Measurements from ENCODE around the gene TCAF1.

TCAF1 gene, protein sequence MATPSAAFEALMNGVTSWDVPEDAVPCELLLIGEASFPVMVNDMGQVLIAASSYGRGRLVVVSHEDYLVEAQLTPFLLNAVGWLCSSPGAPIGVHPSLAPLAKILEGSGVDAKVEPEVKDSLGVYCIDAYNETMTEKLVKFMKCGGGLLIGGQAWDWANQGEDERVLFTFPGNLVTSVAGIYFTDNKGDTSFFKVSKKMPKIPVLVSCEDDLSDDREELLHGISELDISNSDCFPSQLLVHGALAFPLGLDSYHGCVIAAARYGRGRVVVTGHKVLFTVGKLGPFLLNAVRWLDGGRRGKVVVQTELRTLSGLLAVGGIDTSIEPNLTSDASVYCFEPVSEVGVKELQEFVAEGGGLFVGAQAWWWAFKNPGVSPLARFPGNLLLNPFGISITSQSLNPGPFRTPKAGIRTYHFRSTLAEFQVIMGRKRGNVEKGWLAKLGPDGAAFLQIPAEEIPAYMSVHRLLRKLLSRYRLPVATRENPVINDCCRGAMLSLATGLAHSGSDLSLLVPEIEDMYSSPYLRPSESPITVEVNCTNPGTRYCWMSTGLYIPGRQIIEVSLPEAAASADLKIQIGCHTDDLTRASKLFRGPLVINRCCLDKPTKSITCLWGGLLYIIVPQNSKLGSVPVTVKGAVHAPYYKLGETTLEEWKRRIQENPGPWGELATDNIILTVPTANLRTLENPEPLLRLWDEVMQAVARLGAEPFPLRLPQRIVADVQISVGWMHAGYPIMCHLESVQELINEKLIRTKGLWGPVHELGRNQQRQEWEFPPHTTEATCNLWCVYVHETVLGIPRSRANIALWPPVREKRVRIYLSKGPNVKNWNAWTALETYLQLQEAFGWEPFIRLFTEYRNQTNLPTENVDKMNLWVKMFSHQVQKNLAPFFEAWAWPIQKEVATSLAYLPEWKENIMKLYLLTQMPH

DNA sequence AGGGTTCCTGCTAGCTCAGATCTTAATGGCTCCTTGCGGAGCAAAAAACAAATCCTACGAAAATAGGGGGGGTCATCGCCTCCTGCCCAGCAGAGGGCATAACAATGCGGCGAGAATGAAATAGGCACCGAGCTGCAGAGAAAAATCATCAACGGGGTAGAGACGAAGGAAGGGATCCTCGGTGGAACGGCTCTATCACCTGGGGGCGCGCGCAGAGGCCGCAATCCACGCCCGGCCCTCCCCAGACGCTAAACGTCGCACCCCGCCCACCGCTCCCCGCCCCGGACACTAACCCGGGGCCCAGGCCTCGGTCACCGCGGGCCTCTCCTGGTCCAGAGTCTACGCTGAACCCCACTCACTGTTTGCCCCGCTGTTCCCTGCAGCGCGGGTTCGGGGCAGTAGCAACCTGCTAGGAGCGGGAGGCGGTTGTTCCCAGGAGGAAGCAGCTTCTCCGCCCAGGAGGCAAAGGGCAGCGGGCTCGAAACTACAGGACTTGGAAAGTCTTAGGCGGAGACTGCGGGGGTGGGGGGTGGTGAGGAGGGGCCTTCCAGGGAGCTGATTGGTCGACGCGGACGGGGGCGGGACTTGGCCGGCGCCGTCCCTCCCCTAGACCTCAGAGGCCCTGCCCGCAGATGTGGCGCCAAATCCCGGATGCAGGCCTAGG, at the start of gene TCAF1:
TCAF1 (minus strand) TSS at position 509 of the 664 bp plus-strand sequence. CDS start 25,568 bp downstream, outside the sequence.
- DNase-seq: peak; percentile 95

DNA sequence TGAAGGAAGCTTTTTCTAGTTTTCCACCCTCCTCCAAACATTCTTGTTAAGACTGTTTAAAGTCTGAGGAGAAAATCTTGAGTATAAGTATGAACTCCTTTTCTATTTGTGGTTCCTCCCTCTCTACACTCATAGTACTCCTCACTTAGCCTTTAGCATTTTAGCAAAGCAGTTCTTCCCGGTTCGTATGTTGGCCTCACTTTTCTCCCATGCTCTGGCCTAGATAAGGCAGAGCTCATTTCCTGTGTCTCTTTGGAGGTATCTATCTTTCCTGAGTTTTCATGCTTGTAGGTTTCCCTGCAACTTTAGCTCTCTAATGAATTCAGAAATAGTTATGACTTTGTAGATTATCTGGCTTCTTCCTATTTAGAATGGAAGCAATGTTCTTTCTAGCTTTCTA, 46.8 kb upstream of the TCAF1 start:
- no peak for DNase-seq

DNA sequence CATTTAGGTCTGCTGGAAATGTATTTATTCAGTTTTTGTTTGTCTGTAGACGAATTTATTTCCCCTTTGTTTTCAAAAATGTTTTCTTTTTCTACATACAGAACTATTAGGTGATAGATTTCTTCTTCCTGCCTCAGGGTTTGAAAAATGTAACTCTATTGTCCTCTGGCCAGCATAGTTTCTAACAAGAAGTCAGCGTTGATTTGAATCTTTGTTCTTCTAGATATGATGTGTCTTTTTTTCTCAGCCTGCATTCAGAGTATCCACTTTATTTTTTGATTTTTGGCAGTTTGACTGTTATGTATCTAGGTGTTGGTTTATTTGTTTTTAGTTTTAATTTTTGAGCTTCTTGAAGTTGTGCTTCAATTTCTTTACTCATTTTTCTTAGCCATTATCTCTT, 45.1 kb upstream of the TCAF1 start:
- DNase-seq: no peak

DNA sequence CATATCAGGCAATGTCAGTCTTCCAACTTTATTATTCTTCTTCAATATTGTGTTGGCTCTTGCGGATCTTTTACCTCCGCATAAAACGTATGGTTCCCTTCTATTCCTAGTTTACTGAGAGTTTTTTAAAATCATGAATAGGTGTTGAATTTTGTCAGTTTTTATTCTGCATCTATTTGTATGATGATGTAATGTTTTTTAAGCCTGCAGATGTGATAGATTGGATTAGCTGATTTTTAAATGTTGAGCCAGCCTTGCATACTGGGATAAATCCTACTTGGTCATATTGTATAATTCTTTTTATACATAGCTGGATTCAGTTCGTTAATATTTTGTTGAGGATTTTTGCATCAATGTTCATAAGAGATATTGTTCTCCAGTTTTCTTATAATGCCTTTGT, 43.4 kb upstream of the TCAF1 start:
- no peak for DNase-seq

DNA sequence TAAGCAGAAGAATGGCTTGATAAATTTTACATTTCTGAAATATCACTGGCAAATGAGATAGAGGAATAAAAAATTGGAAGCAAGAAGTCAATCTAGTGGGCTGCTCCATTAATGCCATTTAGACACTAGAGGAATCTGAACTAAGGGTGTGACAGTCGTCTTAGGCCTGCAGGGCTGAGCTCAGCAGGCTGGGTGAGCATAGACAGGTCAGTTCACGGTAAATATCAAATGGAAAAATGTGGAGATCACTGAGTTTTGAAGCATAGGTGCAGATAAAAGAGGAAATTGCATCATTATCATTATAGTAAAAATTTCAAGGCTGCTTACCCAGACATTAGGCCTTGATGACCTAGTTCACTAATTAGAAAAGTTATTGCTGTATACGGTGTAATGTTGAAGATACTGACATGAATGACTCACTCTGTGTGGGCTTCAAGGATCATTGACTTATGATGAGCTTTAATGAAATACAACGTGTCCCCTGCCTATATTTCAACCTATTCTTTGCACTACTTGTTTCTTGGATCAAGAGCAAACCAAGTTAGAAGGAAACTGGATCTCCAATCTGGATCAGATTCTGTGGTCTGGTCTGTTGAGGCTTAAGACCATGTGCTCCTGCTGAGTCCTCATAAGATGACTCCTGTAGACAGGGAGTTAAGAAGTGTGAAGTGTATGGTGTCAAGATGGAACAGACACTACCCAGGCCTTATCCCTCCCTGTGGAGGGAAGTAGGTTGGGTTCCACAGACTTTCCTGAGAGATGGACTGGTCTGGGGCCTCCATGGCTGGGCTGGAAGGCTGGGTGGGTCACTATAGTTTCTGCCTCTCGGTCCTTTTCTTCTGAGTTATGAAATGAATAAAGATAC, 36.6 kb upstream of the TCAF1 start:
- DNase-seq: no peak

DNA sequence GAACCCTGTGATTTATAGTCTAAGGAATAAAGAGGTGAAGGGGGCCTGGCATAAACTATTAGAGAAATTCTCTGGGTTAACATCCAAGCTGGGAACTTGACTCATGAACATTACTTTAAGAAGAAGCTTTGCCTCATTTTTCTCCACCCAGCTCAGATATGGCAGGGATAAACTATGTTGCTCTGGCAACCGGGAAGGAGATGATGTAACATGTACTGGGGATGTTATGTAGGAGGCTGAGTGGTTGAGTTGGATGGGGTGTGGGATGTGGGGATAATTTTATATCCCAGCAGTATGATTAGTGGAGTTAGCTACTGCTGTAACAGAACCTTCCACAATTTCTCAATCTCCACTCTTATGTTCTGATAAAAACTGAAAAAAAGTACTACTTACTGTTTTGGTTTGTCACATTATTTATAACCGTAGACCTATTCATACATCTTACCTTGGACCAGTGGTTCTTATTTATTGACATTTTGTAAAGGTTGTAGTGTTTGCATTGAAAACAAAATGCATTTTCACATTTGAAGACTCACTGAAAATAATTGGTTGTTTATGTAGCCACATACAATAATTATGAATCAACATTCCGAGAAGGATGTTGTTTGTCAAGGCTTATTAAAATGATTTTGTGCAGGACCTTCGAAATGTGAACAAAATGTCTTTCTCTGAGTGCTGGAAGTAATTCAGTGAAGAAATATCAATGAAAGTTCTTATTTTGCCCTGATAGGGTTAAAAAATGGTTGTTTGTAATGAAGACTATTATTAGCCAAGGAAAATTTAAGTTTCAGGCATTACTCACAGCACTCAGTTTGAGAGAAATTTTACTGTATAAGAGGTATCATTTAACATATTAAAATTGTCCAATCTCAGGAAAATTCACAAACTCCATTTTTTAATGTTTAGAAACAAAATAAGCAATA, 34.4 kb upstream of the TCAF1 start:
- DNase-seq: no peak

DNA sequence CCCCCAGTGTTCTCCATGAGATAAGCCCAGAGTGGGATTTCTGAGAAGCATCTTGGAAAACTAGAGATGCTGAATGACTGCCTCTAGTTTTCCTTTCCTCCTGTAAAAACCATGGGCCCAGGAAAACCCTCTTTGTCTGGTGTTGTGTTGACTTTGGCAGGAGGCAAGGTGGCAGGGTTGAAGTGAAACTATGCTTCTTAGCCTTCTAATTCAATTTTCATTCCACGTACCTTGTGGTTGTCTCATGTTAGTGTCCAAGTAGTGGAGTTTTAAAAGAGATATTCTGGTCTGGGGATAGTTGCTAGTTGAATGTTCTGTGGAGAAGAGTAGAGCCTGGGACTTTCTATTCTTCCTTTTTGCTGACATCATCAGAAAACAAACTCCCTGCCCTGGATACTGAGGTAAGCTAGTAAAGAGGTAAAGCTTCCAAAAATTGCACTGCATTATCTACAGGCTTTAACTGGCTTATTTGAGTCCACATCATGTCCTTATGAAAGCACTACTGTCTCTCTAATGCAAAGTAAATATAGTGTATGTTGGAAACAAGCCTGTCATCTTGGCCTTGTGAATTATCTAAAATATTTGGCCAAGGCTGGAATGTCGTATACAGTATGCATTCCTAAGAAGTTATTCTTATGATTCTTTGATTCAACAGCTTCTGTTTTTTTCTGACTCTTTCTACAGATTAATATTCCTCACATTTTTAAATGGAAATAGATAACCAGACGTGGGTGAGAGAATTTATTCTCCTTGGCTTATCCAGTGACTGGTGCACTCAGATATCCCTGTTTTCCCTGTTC, 32.8 kb upstream of the TCAF1 start, which contains the start of gene OR2F2:
OR2F2 (plus strand) TSS at position 708 of the 800 bp plus-strand sequence; CDS start at position 708, 0 bp downstream.
- DNase-seq: no peak

DNA sequence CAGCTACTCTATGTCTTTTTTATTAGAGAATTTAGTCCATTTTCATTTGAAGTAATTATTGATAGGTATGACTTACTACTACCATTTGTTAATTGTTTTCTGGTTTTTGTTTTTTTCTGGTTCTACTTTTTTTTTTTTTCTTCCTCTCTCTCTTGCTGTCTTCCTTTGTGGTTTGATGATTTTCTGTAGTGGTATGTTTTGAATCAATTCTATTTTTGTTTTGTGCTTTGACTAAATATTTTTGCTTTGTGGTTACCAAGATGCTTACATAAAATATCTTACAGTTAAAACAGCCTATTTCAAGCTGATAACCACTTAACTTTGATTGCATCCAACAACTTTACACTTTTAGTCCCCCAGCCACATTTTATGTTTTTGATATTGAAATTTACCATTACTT, 29.8 kb upstream of the TCAF1 start:
- DNase-seq: no peak

DNA sequence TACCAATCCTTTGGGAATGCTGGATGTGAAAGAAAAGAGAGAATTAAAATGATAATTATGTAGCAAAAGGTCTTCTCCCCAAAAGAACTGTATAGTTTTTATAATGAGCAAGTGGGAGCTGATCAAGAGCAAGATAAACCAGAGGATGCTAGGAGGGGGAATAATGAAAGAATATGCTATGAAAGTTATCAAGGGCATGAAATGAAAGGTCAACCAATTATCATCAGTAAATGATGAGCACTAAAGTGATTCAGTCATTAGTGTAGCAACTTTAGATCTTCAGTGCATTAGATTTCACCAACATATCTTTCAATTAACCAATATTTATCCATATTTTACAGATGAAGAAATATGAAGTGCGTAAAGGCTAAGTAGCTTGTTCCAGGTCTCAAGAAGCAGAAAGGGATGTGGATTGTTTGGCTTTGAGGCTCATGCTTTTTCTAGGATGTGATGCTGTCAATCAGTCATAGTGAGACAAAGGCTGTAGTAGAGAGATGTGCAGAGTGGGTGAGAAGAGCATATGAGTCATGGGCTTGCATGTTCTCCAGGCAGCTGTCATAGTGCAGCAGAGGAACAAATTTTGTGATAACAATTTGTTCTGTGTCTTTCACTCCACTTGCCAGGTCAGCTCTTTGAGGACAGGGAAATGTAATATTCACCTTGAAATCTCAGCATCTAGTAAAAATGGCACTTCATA, 27.4 kb upstream of the TCAF1 start:
- DNase-seq: no peak

DNA sequence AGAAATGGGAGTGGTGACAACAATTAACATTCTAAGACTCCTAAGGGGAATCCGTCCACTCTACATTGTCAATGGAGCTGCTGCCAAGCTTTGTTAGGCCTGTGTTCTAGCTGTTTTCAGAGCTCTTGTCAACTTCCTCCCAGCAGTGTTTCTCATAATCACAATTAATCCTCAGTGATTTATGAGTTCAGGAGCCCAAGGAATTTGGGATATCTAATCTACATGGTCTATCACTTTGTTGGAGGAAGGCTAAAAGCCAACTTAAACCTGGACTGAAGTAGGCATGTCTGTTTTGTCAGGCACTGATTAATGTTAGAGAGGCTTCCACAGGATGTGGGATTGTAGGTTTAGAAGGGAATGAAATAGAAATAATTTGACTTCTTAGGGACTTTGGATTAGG, 22.9 kb upstream of the TCAF1 start:
- DNase-seq: no peak

DNA sequence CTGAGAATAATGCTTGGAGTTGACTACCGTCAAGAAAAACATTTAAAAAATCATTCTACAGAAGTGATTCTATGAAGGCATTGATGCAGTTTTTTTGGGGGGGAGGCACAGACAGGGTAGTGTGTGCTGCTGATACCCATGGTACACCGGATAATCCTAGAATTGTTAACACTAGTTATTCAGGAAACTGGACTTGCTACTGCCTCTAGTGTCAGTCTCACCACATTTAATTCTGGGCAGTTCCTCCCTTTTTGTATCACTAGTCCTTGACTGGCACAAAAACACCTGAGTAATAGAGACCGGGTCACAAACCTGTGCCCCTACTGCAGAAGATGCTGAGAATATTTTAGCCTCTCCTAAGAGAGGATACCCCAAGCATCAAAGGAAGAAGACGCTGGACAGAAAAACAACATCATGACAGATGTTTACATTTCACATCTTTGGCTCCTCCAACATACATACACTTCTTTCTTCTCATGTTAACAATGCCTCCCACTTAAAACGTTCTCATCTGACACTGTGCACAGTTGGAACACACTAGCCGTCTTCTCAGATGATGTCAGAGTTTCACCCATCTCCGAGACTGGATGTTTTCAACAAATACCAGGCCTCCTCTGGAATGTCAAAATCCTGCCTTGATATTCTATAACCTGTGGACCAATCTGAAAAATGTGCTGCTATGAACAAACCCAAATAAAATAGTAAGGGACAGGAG, 13.1 kb upstream of the TCAF1 start:
- no peak for DNase-seq

DNA sequence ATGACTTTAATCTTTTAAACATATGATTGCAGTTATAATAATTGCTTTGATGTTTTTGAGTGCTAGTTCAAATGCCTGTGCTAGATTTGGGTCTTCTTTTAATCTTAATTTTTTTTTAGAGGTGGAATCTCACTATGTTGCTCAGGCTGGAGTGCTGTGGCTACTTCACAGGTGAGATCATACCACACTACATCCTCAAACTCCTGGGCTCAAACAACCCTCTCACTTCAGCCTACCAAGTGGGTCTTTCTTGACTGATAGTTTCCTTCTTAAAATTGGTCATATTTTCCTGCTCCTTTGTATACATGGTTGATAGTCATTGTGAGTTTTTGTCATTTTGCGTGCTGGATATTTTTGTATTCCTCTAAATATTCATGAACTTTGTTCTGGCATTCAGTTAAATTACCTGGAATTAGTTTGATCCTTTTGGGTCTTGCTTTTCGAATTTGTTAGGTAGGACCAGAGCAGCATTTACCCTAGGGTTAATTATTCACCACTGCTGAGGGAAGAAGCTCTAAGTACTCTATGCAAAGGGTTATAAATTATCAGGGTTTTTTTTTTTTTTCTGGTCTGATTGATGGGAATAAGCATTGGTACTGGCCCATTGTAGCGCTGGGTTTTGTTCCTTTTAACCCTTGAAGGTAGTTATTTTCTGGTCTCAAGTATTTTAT, 12.1 kb upstream of the TCAF1 start:
- no peak for DNase-seq

DNA sequence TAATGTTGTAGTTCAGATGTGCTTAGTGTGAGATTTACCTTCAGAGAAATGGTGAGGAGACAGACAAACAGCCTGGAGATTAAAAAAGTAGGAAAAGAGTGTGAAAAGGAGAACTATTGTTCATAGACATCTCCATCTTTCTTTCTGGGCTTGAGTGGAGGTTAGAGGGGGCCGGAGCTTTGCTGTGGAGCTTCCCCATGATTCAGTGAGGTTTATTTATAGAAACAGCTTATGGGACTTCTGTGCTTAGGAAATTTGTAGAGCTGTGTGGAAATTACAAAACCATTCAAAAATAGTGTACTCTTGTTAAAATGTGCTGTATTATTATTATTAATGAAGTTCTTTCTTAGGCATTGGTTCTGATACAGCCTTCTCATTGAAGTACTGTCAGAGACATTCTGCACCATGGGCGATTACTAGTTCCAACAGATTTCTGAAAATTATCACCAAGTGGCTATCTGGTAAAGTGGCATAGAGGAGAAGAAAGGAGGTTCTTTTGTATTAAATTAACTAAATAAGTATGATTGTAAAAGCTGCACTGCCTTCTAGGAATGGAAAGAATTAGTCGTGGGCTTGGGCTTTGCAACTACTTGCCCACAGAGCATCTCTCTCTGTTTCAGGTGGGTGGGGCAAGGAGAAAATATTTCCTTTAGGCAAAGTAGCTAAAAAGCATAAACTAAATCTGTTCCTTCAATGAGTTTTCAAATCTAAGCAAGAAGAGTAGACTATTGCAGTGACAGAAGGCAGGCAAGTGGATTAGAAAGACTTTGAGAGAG, 8.7 kb upstream of the TCAF1 start:
- DNase-seq: no peak

DNA sequence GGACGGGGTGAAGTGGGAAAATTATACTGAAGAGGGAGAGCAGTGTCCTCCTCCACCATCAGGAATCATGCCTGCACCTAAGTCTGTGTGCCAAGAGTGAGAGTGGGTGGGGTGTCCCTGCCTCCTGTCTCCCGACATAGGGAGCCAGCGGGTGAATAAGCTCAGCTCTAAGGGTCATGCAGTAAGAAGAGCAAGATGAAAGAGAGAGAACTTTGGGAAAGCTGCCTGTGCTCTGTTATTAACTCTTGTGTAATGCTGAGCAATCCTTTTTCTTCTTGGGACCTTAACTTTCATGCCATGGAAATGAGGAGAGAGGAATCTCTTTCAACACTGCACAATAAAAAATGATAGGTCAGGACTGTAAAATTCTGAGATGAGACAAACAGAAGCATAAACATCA, 7.9 kb upstream of the TCAF1 start:
- no peak for DNase-seq

DNA sequence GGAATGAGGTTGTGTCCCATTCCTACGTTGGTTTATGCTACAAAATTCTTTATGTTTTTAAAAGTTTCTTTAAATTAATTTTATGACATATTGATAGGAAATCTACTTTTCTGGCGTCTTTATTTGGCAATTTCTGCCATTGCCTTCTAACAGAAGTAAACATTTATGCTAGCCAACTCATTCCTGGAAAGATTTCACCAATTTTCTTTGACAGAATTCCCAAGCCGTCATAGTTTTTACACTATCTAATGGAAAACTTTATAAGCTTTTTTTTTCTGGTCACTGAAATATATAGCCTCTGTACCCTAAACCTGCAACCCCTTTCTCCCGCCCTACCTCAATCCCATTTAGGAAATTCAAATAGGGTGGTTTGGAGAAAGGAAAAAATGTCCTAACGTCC, 6.1 kb upstream of the TCAF1 start:
- no peak for DNase-seq

DNA sequence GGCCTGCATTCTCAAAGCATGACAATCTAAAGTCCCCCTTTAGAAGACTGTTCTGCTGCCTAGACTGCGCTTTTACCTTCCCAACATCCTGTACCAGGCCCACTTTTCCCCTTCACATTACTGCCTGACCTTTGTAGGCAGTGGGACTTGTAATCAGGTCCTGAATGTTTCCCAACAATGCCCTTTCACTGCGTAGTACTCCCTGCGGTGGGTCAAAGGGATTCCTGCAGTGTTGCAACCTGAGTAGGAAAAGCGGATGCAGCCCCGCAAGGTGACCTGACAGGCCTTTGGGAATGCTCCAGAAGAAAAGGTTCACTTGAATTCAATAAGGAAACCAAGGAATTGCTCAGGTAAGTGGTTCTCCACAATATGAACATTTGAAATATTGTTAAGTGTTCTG, 4.9 kb upstream of the TCAF1 start:
- no peak for DNase-seq

DNA sequence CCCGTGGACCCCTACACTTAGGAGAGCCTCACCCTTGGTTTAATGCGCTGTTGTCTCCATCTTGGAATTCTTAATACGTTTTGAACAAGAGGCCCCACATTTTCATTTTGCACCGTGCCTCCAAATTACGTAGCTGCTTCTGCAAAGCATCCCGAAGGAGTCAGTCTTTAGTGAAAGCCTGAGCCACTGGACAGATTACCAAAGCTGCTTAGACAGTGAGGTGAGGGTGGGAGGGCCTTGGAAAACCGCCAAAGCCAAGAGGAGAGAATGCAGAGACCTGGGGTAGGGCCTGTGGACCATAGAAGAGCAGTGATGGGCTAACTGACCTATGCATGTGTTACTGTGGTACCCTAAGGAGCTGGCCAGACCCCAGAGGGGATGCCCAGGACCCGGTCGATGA, 4.2 kb upstream of the TCAF1 start:
- DNase-seq: no peak

DNA sequence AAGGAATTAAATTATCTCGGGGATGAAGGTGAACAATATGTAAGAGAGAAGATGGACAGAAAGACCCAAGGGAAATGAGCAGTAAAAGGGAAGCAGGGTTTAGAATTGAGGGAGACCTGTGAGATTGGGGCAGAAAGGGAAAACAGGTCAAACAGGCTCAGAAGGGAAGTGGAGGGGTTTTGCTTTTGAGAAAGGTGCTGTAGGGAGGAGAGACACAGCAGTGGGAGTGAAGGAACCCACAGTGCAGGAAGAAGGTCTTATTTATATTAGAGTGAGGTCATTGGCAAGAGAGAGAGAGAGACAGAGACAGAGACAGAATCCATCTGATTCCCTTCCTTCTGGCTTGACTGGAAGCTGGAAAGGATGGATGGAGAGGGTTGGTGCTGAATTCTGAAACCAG, 3.5 kb upstream of the TCAF1 start:
- DNase-seq: no peak

All from stimulated activated CD8-positive, alpha-beta memory T cell treated with anti-CD3 and anti-CD28 coated beads, Interleukin-4, amount 100 ng/mL, for 48 hours (primary cell).